C4-2B (cell line): ENCODE data around the gene HBM.
"Not testable (repeated sequence)": the region's sequence is repeated elsewhere in the genome, so short reads cannot be mapped to it uniquely, and the experiment has no call there.

ENCODE experiments used
- CTCF ChIP-seq: fragments of 450-650 bp; conservative IDR thresholded peaks from 2 replicates; pipeline ENCODE4 v1.5.1; 2017; ENCODE audit warnings: mild to moderate bottlenecking
- ZFX ChIP-seq: fragments of 450-650 bp; IDR thresholded peaks from 2 replicates; pipeline ENCODE4 v1.6.1; 2017

- not testable (repeated sequence) for TF ChIP-seq CTCF, ZFX
These were observed 43.6 kb downstream of the HBM start for GRCh38 chr16:209359-209758.
